ENCODE results near the gene DENND1A. TPM values are rescaled to one million over a fixed set of nuclear protein-coding genes. Genes with fewer than 3 reads are reported as not detected.
"Not testable (repeated sequence)": the region's sequence is repeated elsewhere in the genome, so short reads cannot be mapped to it uniquely, and the experiment has no call there.

The DENND1A gene
- total RNA-seq, 4 donors from 2014 or later: 15.8 to 33.5 (median 23.9) TPM

DNA sequence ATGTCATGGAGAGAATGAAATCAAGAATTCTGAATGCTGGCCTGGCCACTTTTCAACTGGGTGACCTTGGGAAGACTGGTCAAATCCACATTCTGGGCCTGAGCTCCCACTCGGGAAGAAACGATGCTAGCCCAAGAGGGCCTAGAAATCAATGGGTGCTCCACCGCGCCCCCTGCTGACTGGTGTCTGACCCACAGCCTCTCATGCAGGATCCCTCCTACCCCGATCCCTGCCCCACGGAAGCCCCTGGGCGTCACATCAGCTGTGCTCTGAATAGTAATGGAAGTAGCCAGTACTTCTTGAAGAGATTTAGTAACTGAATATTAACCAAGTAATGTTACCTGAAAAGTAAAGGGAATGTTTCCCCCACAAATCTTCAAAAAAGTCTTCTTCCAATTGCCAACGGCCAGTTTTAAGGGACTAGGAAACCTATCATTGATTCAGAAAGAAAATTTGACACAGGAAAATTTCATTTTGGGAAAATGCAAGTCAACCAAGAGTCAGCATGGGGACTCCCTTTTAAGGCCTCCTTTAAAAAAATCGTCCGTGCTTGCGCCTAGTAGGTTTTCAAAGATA lies 530.0 kb downstream of the DENND1A start:
- no peaks in the 10 kb centered on the region for H3K27me3 ChIP-seq
- H3K36me3 ChIP-seq: no peaks in the 10 kb centered on the region
- WGBS: 88% methylated on average over 11 of the region's 11 CpGs
- H3K4me3 ChIP-seq: no peak overlapping the region
- H3K4me1 ChIP-seq: peaks cover 5% of the 10 kb centered on the region
- no peak for DNase-seq (ENCODE audit: low spot score in 2 of 2)
- TF ChIP-seq POLR2A (IDR thresholded peaks at IDR 0.05) (no peak), POLR2AphosphoS5 (IDR thresholded peaks at IDR 0.05) (no peak), EP300 (IDR thresholded peaks at IDR 0.05) (no peak)
- TF ChIP-seq, protein P1, sequence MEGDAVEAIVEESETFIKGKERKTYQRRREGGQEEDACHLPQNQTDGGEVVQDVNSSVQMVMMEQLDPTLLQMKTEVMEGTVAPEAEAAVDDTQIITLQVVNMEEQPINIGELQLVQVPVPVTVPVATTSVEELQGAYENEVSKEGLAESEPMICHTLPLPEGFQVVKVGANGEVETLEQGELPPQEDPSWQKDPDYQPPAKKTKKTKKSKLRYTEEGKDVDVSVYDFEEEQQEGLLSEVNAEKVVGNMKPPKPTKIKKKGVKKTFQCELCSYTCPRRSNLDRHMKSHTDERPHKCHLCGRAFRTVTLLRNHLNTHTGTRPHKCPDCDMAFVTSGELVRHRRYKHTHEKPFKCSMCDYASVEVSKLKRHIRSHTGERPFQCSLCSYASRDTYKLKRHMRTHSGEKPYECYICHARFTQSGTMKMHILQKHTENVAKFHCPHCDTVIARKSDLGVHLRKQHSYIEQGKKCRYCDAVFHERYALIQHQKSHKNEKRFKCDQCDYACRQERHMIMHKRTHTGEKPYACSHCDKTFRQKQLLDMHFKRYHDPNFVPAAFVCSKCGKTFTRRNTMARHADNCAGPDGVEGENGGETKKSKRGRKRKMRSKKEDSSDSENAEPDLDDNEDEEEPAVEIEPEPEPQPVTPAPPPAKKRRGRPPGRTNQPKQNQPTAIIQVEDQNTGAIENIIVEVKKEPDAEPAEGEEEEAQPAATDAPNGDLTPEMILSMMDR (IDR thresholded peaks at IDR 0.05): no peak
- H3K27ac ChIP-seq: no peak overlapping the region
- H3K9me3 ChIP-seq: no peaks in the 10 kb centered on the region

DNA sequence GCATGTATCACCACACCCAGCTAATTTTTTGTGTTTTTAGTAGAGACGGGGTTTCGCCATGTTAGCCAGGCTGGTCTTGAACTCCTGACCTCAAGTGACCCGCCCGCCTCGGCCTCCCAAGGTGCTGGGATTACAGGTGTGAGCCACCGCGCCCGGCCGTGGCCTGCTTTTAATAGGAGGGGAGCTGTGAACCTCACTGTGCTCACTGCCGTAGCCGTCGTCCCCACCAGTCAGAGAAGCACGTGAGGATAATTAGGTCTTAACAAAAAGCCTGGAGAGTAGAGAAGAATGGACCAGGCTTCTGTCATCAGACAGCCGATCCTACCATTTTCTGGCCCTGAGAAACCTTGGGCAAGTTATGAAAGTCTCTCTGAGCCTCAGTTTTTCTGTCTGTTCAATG lies 531.0 kb downstream of the DENND1A start:
- not testable (repeated sequence) for DNase-seq (ENCODE audit: low spot score in 2 of 2); H3K9me3 ChIP-seq; H3K36me3 ChIP-seq; H3K4me1 ChIP-seq; H3K4me3 ChIP-seq; H3K27me3 ChIP-seq; H3K27ac ChIP-seq
- 97% methylated on average over 13 of the region's 14 CpGs for WGBS

DNA sequence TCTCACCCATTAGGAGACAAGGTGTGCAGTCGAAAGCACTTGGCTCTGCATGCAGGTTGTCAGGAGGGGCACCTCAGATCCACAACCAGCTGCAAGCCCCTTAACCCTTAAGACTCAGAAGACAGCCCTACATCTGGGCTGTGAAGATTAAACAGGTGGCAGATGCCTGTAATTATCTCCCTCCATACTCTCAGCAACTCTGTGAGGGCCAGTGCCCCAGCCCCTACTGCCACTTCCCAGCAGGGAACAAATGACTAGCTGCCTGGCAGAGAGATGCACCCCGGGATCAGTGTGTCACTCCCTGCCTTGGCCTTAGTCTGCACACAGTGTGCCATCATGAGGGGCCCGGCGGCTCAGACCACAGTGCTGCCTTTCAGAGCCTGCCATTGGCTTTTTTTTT lies 532.0 kb downstream of the DENND1A start:
- Histone ChIP-seq H3K9me3 (no peaks in the 10 kb centered on the region), H3K4me1 (peaks cover 5% of the 10 kb centered on the region), H3K36me3 (no peaks in the 10 kb centered on the region), H3K4me3 (no peak overlapping the region), H3K27me3 (no peaks in the 10 kb centered on the region), H3K27ac (no peak overlapping the region)
- DNase-seq (ENCODE audit: low spot score in 2 of 2): no peak
- 92% methylated on average over 4 of the region's 4 CpGs for WGBS
- no peak for TF ChIP-seq POLR2AphosphoS5 (IDR thresholded peaks at IDR 0.05)

DNA sequence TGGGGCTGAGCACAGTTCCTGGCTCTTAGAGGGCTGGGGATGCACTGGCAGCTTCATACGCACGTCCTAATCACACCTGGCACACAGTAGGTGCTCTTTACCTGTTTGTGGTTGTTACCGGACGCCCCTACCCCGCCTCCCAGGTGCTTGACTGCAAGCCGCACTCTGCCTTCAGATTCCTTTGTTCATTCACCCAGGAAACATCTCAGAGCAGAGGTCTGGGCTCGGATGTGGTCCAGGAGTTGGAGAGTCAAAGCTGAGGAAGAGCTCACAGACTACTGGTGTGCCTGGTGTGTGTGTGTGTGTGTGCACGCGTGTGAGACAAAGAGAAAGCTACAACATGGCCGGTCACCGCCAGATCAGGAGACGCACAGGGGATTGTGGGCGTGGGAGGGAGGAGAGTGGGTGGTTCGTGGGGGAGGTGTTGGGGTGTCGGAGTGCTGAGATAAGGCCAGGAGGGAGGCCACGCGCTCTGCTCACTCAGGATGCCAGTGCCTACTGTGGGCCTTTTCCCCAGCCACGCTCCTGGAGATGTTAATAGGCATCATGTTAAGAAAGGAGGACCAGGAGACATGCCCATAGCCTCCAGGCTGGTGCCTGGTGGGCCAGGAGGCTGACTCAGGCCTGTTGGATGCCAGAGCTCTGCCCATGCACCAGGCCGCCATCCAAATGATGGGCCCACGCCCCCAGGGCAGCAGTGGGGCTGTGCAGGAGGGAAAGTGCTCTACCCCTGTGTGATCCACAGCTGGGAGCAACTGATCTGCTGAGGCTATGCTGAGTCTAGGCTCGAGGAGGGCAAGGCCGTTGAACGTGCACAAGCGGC lies 534.0 kb downstream of the DENND1A start:
- Histone ChIP-seq H3K4me3 (no peak overlapping the region), H3K27ac (no peak overlapping the region), H3K4me1 (no peaks in the 10 kb centered on the region), H3K27me3 (no peaks in the 10 kb centered on the region), H3K36me3 (no peaks in the 10 kb centered on the region), H3K9me3 (no peaks in the 10 kb centered on the region)
- WGBS: 84% methylated on average over 16 of the region's 24 CpGs
- TF ChIP-seq POLR2A (IDR thresholded peaks at IDR 0.05) (no peak), EP300 (IDR thresholded peaks at IDR 0.05) (no peak), POLR2AphosphoS5 (IDR thresholded peaks at IDR 0.05) (no peak)
- TF ChIP-seq, protein P1 (IDR thresholded peaks at IDR 0.05): no peak
- DNase-seq (ENCODE audit: low spot score in 2 of 2): no peak

DNA sequence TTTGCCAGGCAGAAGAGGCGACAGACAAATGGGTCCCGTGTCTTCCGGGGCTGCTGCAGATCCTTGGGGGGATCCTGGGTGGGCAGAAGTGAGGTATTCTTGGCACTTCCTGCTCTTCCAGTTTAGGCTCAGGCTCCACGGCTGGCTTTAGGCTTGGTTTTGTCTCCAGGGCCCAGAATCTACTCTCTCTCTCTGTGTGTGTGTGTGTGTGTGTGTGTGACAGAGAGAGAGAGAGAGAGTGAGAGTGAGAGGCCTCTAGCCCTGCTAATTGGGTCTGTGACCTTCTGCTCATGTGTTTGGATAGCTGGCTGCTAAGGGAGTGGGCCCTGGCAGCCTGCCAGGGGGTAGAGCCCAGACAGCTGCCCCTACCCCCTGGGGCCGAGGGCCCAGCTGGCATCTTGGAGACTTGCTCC lies 534.6 kb downstream of the DENND1A start:
- no peaks in the 10 kb centered on the region for H3K9me3 ChIP-seq
- no peak overlapping the region for H3K4me3 ChIP-seq
- DNase-seq (ENCODE audit: low spot score in 2 of 2): no peak
- H3K4me1 ChIP-seq: no peaks in the 10 kb centered on the region
- WGBS: 79% methylated on average over 5 of the region's 5 CpGs
- H3K27me3 ChIP-seq: no peaks in the 10 kb centered on the region
- no peaks in the 10 kb centered on the region for H3K36me3 ChIP-seq
- TF ChIP-seq EP300 (IDR thresholded peaks at IDR 0.05): no peak
- TF ChIP-seq, protein P1 (IDR thresholded peaks at IDR 0.05): no peak
- TF ChIP-seq POLR2AphosphoS5 (IDR thresholded peaks at IDR 0.05): no peak
- TF ChIP-seq POLR2A (IDR thresholded peaks at IDR 0.05): no peak
- H3K27ac ChIP-seq: no peak overlapping the region

DNA sequence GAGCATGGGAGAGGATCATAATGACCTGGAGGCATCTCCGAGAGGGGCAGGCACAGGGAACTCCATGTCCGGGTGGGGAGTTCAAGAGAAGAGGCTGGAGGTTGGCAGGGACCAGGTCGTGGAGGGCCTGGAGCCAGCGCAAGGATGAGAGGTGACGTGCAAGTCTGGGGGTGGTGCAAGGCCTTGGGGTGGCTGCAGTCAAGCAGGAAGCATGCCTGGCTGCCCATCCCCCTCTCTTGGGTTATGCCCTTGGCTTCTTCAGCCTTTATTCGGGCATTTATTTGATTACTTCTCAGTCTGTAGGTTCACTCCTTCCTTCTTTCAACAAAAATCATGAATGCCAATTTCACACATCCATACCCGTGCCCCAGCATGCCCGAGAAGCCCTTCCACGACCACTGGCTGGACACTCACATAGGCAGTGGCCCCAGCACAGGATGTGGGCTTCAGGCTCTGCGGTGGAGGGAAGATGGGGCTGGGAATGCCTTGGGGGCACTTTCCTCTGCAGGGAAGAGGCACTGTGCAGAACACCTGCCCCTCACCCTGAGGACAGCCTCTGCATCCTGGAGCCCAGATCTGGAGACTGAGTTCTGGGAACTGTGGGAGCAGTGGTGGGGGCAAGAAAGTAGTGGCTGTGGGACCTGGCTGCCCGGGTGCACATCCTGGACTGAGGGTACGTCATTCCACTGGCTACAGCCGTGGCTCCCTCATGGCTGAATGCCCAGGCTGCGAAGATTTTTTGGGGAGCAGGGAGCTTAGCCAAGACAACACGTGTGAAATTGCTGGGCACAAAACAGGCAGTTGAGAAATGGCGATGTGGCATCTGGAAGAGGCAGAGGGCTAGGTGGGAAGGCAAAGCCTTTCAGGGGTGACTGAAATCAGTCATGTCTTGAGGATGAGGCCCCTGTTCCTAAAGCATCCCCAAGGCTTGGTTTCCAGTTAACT lies 535.4 kb downstream of the DENND1A start:
- Histone ChIP-seq H3K27ac (no peak overlapping the region), H3K27me3 (no peaks in the 10 kb centered on the region), H3K36me3 (no peaks in the 10 kb centered on the region), H3K4me3 (no peak overlapping the region), H3K9me3 (no peaks in the 10 kb centered on the region), H3K4me1 (no peaks in the 10 kb centered on the region)
- DNase-seq (ENCODE audit: low spot score in 2 of 2): no peak
- WGBS: 83% methylated on average over 15 of the region's 16 CpGs
- TF ChIP-seq POLR2AphosphoS5 (IDR thresholded peaks at IDR 0.05) (no peak), POLR2A (IDR thresholded peaks at IDR 0.05) (no peak), EP300 (IDR thresholded peaks at IDR 0.05) (no peak)
- TF ChIP-seq, protein P1 (IDR thresholded peaks at IDR 0.05): no peak
